Gastroesophageal sphincter (tissue), 3 donors: ENCODE measurements around the gene TGFBR2.

Experiments used
- CTCF ChIP-seq, 4 experiments: fragments of 200-600 bp in 2 of 4; fragments of 450-650 bp in 2 of 4; sonication (generic) in 1 of 4; IDR thresholded peaks; one replicate each; pipeline ENCODE4 v1.5.1; 2017 to 2019; ENCODE audit warnings: antibody characterized with exemption in 4 of 4, mild to moderate bottlenecking in 2 of 4, moderate library complexity in 2 of 4
- EP300 ChIP-seq: sonication (generic); formaldehyde crosslinking; IDR thresholded peaks from one replicate; pipeline ENCODE4 v1.6.1; 2017; ENCODE audit warnings: antibody characterized with exemption, mild to moderate bottlenecking
- POLR2A ChIP-seq, 2 donors: fragments of 450-650 bp; IDR thresholded peaks; one replicate each; pipeline ENCODE4 v1.6.1; 2017; ENCODE audit warnings: antibody characterized with exemption in 2 of 2, mild to moderate bottlenecking in 2 of 2, moderate library complexity in 1 of 2
- POLR2AphosphoS5 ChIP-seq: sonication (generic); formaldehyde crosslinking; IDR thresholded peaks from one replicate; pipeline ENCODE4 v1.6.1; 2017; ENCODE audit warnings: antibody characterized with exemption

GRCh38 chr3:30737743-30738499, 131.5 kb downstream of the TGFBR2 start:
- TF ChIP-seq POLR2AphosphoS5 (no peak), CTCF (IDR thresholded peaks at IDR 0.05) (no peak), POLR2A (IDR thresholded peaks at IDR 0.05) (no peak), EP300 (no peak)
